ENCODE results near the gene PPFIA1.
"Not testable (repeated sequence)": the region's sequence is repeated elsewhere in the genome, so short reads cannot be mapped to it uniquely, and the experiment has no call there.

Gene PPFIA1

DNA sequence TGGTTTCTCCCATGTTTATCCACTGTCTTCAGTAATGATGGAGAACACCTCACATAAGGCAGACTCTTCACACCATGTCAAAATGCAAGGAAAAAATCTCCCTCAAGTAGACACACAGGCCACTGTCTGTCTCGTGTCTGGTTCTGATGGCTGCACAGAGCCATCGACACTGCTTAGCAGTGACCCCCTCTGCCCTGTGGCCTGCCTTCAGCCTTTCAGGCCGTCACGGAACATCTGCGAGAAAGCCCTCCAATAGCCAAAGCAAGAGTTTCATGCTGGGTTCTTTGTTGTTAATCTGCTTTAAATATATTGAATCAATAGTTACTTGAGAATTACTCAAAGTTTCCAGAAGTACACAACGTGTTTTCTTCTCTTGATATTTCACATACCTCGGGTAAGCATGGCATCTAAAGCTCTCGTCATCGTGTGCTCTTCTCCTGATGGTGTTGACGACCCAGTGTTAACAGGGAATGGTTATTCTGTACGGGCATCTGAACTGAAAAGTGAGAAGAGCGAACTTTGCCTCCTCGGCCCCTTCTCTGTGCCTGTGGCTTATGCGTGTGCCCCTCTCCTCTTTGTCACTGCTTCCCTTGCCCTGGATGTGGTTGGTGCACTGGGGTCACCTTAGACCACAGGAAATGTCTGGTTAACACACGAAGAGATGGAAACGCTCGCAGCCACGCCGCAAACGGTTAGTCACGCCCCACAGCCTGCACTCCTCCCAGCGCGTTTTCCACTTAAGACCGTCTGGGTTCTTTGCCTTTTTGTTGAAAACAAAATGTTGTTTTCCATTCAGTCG, 94.5 kb downstream of the PPFIA1 start:
- DNase-seq = peak; percentile 54 to 62

GRCh38 chr11:70365544-70365927, 95.0 kb downstream of the PPFIA1 start:
- no peak for DNase-seq

DNA sequence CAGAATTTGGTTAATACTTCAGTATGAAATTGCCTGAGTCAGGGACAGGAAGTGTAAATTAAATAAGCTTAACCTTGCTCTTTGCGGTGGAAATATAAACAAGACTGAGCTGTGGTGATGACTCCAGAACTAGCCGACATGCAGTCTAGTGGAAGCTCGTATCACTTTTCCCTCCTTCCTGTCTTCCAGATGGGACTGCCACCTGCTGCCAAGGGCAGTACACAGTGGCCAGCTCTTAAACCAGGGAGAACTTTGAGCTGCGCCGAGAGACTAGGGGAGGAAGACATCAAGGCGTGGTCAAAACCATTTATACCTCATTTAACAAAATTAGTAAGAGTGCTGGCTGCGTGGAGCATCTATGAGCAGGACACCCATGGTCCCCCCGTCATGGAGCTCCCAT, 96.6 kb downstream of the PPFIA1 start:
- DNase-seq = no peak

GRCh38 chr11:70368961-70369360, 98.5 kb downstream of the PPFIA1 start:
- DNase-seq = no peak

GRCh38 chr11:70371241-70371640, 100.8 kb downstream of the PPFIA1 start:
- DNase-seq = no peak

GRCh38 chr11:70372076-70372475, 101.6 kb downstream of the PPFIA1 start:
- DNase-seq = no peak

DNA sequence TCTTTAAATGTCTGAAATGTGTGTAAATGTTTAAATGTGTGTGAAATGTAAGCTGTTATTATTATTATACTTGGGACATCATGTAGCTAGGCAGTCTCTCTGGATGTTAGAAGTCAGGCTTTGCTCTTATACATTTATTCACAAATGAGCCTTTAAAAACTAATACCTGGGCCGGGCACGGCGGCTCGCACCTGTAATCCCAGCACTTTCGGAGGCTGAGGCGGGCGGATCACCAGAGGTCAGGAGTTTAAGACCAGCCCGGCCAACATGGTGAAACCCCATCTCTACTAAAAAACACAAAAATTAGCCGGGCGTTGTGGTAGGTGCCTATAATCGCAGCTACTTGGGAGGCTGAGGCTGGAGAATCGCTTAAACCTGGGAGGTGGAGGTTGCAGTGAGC, 106.1 kb downstream of the PPFIA1 start:
- DNase-seq = no peak

- no peak for DNase-seq
Observed at GRCh38 chr11:70377645-70378044, 107.2 kb downstream of the PPFIA1 start.

- DNase-seq = no peak
Observed at GRCh38 chr11:70378506-70379134, 108.1 kb downstream of the PPFIA1 start.

GRCh38 chr11:70381350-70381749, 110.9 kb downstream of the PPFIA1 start:
- DNase-seq = no peak

- no peak for DNase-seq
Observed at GRCh38 chr11:70381872-70382861, 111.7 kb downstream of the PPFIA1 start.

DNA sequence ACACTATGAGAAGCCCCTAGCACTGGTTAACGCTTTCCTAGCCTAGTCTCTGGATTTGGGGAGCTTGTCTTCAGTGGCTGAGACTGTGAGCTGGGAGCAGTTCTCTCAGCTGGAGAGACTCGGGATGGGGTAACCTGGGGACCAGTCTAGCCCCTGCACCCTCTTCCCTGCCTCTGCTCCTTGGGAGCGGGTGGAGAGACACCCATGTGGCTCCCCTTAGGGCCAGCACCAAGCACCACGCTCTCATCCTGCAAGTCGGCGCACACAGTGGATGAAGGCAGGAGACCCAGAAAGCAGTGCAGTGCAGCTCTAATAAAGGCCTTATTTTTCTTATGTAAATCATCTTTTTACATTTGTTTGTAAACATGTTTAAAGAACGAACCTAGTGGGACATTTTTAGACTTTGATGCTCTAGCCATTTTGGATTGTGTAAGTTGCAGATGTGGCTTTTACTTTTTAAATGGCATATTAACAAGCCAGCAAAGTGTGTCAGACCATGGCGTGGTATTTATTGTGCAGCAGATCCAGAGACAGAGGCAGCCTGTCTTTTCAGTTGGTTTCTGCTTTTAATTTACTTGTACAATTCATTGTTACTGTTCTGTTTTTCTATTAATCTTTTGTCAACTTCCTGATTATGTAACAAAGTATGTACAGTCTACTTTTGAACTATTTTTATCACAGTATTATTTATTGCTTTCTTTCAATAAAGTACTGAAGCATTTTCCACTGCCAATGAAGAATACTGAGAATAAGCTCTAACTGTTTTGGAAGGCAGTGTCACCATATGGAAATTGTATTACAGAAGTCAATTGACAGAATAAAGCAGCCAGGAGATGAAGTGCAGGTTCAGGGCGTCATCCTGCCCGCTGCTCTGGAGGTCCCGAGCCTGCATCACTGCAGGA, 113.4 kb downstream of the PPFIA1 start:
- no peak for DNase-seq

- DNase-seq = no peak
Observed at GRCh38 chr11:70384566-70385152, 114.2 kb downstream of the PPFIA1 start.

DNA sequence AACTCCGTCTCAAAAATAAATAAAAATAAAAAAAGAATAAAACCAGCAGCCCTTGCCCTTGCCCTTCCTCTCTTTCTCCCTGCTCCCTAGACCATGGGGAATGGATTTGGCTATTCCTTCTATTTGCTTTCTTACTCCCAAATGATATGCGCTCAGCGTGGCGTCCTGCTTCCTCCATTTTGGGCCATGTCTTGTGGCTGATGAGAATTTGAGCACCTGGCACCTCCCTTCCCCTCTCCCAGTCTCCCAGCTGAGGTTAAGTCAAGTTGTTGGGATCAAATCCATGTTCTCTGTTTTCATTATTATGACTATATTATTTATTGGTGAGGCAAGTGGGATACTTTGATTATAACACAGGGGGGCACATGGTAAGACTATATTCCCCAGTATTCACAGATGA, 117.1 kb downstream of the PPFIA1 start:
- no peak for DNase-seq

GRCh38 chr11:70389201-70389600, 118.7 kb downstream of the PPFIA1 start:
- no peak for DNase-seq

GRCh38 chr11:70390882-70391281, 120.4 kb downstream of the PPFIA1 start:
- not testable (repeated sequence) for DNase-seq

DNA sequence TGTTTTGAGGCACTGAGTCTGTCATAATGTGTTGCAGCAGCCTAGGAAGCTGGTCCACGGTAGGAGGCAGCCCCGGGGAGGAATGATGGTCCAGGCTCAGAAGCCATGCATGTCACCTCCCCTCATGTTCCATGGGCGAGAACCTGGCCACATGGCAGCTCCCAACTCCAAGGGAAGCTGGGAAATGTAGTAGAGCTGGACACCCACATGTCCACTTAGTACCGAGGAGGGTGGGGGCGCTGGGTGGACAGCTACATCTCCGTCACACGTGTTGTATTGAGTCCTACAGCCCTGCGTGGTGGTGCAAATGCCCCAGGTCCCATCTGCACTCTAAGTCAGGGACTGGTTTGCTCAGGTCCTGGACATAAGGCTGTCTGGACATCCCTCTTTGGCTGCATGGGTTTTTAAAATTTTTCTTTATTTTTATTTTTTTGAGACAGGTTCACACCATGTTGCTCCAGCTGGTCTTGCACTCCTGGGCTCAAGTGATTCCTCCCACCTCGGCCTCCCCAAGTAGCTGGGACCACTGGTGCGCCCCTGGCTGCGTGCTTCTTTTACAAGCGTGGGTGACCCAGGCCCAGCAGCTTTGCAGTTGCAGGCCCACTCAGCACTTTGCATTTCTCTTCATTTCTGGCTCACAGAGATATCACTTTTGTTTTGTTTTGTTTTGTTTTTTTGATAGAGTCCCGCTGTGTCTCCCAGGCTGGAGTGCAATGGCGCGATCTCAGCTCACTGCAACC, 123.9 kb downstream of the PPFIA1 start:
- no peak for DNase-seq

- no peak for DNase-seq
Observed at GRCh38 chr11:70397336-70397982, 127.0 kb downstream of the PPFIA1 start.

DNA sequence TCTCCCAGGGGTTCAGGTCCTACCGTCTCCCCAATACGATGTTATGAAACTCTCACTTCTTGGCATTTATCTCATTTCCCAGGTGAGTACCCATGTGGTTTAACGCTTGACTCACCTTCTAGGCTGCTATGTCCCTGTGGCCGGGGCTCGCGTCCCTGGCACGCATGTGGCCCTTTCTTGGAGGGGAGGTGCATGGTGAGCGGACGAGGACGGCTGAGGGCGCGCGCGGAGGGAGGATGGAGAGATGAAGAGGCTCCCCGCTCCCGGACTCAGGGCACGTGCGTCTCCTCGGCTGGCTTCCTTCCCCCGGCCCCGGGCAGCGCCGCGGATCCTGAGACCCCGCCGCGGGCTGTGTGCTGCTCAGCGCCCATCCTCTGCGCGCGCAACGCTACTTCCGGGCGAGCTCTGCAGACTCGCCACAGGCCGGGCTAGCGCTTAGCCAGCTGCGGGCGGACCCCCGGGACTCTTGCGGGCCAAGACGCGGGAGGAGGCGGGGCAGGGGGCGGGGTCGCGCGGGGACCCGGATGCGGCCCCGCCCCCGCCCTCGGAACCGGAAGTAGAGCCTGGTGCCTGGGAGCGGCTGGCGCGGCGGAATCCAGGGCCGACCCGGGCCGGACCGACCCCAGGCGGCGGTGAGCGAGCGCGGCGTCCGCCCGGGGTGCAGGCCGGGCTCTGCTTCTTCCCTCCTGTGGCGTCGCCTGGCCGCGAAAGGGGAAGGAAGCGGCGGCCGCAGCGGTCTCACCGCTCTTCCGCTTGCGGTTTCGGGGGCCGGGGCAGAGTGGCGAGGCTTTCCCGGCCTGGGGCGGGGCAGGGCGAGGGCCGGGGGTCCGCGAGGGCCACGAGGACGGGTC, 127.7 kb downstream of the PPFIA1 start, which contains the start of gene CTTN:
TSS of gene CTTN (plus strand) at position 547 of the 851 bp plus-strand sequence. CDS start 8,769 bp downstream, outside the sequence.
- DNase-seq = peak; percentile 61 to 82

All from stimulated activated CD4-positive, alpha-beta T cell treated with anti-CD3 and anti-CD28 coated beads, Interleukin-4, amount 100 ng/mL, for 4 hours (primary cell).